Fibroblast of skin of right biceps (primary cell): ENCODE results near the gene LRRC47.

ENCODE experiments used
- DNase-seq: peaks from one replicate; pipeline ENCODE4 v3.0.0-alpha.2; 2013

Gene LRRC47

GRCh38 chr1:3746389-3746829 is 49.9 kb downstream of the LRRC47 start:
- DNase-seq: peak; percentile 5

- no peak for DNase-seq
These were observed 50.5 kb downstream of the LRRC47 start for GRCh38 chr1:3745590-3746381.

GRCh38 chr1:3745071-3745470 is 51.2 kb downstream of the LRRC47 start:
- DNase-seq: no peak

- no peak for DNase-seq
These were observed 51.7 kb downstream of the LRRC47 start for GRCh38 chr1:3744646-3745045.

GRCh38 chr1:3743826-3744225 is 52.5 kb downstream of the LRRC47 start:
- no peak for DNase-seq

- DNase-seq: no peak
These were observed 52.9 kb downstream of the LRRC47 start for GRCh38 chr1:3743421-3743820.

GRCh38 chr1:3742439-3743298 is 53.6 kb downstream of the LRRC47 start:
- DNase-seq: no peak

GRCh38 chr1:3741566-3742438 is 54.5 kb downstream of the LRRC47 start:
- no peak for DNase-seq

- no peak for DNase-seq
These were observed 55.5 kb downstream of the LRRC47 start for GRCh38 chr1:3740752-3741151.

GRCh38 chr1:3740042-3740441 is 56.3 kb downstream of the LRRC47 start:
- DNase-seq: no peak

GRCh38 chr1:3738943-3739342 is 57.4 kb downstream of the LRRC47 start:
- DNase-seq: no peak

GRCh38 chr1:3736708-3737107 is 59.6 kb downstream of the LRRC47 start:
- no peak for DNase-seq

GRCh38 chr1:3736131-3736561 is 60.2 kb downstream of the LRRC47 start:
- no peak for DNase-seq

GRCh38 chr1:3735688-3736087 is 60.6 kb downstream of the LRRC47 start:
- no peak for DNase-seq

- DNase-seq: no peak
These were observed 61.1 kb downstream of the LRRC47 start for GRCh38 chr1:3735027-3735681.

- no peak for DNase-seq
These were observed 61.7 kb downstream of the LRRC47 start for GRCh38 chr1:3734602-3735001.

- no peak for DNase-seq
These were observed 62.3 kb downstream of the LRRC47 start for GRCh38 chr1:3733883-3734589.

- DNase-seq: no peak
These were observed 63.0 kb downstream of the LRRC47 start for GRCh38 chr1:3733094-3733882.

GRCh38 chr1:3732434-3733093 is 63.7 kb downstream of the LRRC47 start:
- DNase-seq: peak; percentile 8
